ENCODE measurements around the gene SELENOF.

DNA sequence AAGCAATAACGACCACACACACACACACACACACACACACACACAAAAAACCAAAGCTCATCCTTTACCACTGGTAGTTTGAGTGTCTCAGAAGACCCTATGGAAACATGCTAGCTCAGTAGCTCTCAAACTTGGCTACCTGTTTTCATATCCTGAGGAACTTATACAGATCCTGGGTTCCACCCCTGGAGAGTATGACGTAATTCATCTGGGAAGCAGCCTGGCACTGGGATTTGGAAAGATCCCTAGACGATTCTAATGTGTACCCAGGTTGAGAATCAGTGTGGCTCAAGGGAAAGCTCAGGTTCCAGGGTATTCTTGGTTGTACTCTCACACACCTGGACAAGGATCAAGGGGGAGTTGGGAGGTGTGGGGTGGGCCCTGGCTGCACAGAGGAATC is 85.9 kb downstream of the SELENOF start:
- TF ChIP-seq POLR2A (IDR thresholded peaks at IDR 0.05; ENCODE audit: low read length) = no peak
- no peak for TF ChIP-seq GATA1 (IDR thresholded peaks at IDR 0.05; ENCODE audit: low read depth, low read length)

Measured in erythroblast (primary cell).